WTC11 (cell line): ENCODE measurements around the gene GRAMD2B. TPM values are rescaled to one million over a fixed set of nuclear protein-coding genes. Genes with fewer than 3 reads are reported as not detected.

ENCODE experiments used
- ATAC-seq: fragments of 200-7000 bp; cut with Tn5 transposase; 2 replicates; pipeline ENCODE4 v1.10.0; 2021; ENCODE audit warnings: mild to moderate bottlenecking, moderate library complexity
- CTCF ChIA-PET: fragments of 300-600 bp; sonication (Branson Sonifier 250); formaldehyde crosslinking; loops from one replicate; lab custom pipeline; 2021; ENCODE audit warnings: antibody characterized with exemption; lab: Charles Lee
- POLR2A ChIA-PET: fragments of 350-600 bp; sonication (Branson Sonifier 250); formaldehyde crosslinking; loops from one replicate; lab custom pipeline; 2021; ENCODE audit warnings: antibody characterized with exemption; lab: Charles Lee
- DNase-seq: peaks from one replicate; pipeline ENCODE4 v3.0.0; 2021; ENCODE audit warnings: low spot score
- H3K27ac Mint-ChIP-seq: 2 replicates; pipeline ENCODE4 v1.8.0; 2021; ENCODE audit warnings: mixed read lengths
- H3K27me3 Mint-ChIP-seq: 2 replicates; pipeline ENCODE4 v1.8.0; 2021; ENCODE audit warnings: low read depth, mild to moderate bottlenecking, moderate library complexity, mixed read lengths
- H3K36me3 Mint-ChIP-seq: 2 replicates; pipeline ENCODE4 v1.8.0; 2021; ENCODE audit warnings: mixed read lengths
- H3K4me1 Mint-ChIP-seq: 2 replicates; pipeline ENCODE4 v1.8.0; 2022; ENCODE audit warnings: mixed read lengths
- H3K4me3 Mint-ChIP-seq: 2 replicates; pipeline ENCODE4 v1.8.0; 2021; ENCODE audit warnings: mild to moderate bottlenecking, moderate library complexity, mixed read lengths
- H3K9me3 Mint-ChIP-seq: 2 replicates; pipeline ENCODE4 v1.8.0; 2021; ENCODE audit warnings: mixed read lengths
- JUN ChIP-seq: sonication (generic); formaldehyde crosslinking; IDR thresholded peaks from 2 replicates; pipeline ENCODE4 v1.8.0; 2023; ENCODE audit warnings: mild to moderate bottlenecking, missing genetic modification reagents
- MXD4 ChIP-seq: fragments of 250-450 bp; sonication (Bioruptor Pico); IDR thresholded peaks from 2 replicates; pipeline ENCODE4 v1.8.0; 2021; ENCODE audit warnings: mild to moderate bottlenecking, moderate library complexity, borderline replicate concordance
- NFYB ChIP-seq: sonication (generic); formaldehyde crosslinking; conservative IDR thresholded peaks from 2 replicates; pipeline ENCODE4 v1.8.0; 2022; ENCODE audit warnings: low read depth, missing genetic modification reagents
- NR1H2 ChIP-seq: sonication (generic); formaldehyde crosslinking; IDR thresholded peaks from 2 replicates; pipeline ENCODE4 v1.9.0; 2021; ENCODE audit warnings: mild to moderate bottlenecking, moderate library complexity, missing genetic modification reagents
- PRRX2 ChIP-seq: fragments of 250-450 bp; sonication (Bioruptor Pico); IDR thresholded peaks from 2 replicates; pipeline ENCODE4 v1.8.0; 2021; ENCODE audit warnings: mild to moderate bottlenecking
- RELA ChIP-seq: sonication (generic); formaldehyde crosslinking; IDR thresholded peaks from 2 replicates; pipeline ENCODE4 v1.8.1; 2022; ENCODE audit warnings: missing genetic modification reagents, mild to moderate bottlenecking, borderline replicate concordance
- RORB ChIP-seq: fragments of 250-450 bp; sonication (Bioruptor Pico); IDR thresholded peaks from 2 replicates; pipeline ENCODE4 v1.9.0; 2021; ENCODE audit warnings: mild to moderate bottlenecking
- SMAD3 ChIP-seq: sonication (generic); formaldehyde crosslinking; IDR thresholded peaks from 2 replicates; pipeline ENCODE4 v1.8.0; 2022; ENCODE audit warnings: missing genetic modification reagents, mild to moderate bottlenecking, borderline replicate concordance
- TCF7 ChIP-seq: sonication (generic); formaldehyde crosslinking; IDR thresholded peaks from 2 replicates; pipeline ENCODE4 v1.8.0; 2022; ENCODE audit warnings: mild to moderate bottlenecking, low read depth, missing genetic modification reagents, moderate library complexity
- TP53 ChIP-seq: sonication (generic); formaldehyde crosslinking; IDR thresholded peaks from 2 replicates; pipeline ENCODE4 v1.8.1; 2023; ENCODE audit warnings: mild to moderate bottlenecking, missing genetic modification reagents
- ZNF219 ChIP-seq: sonication (generic); formaldehyde crosslinking; IDR thresholded peaks from 2 replicates; pipeline ENCODE4 v1.8.0; 2023; ENCODE audit warnings: missing genetic modification reagents, mild to moderate bottlenecking, borderline replicate concordance
- ZNF232 ChIP-seq: sonication (generic); formaldehyde crosslinking; IDR thresholded peaks from 2 replicates; pipeline ENCODE4 v1.8.0; 2022; ENCODE audit warnings: mild to moderate bottlenecking, missing genetic modification reagents
- ZNF423 ChIP-seq: fragments of 250-450 bp; sonication (Bioruptor Pico); IDR thresholded peaks from 2 replicates; pipeline ENCODE4 v2.1.2; 2022; ENCODE audit warnings: mild to moderate bottlenecking, moderate library complexity
- total RNA-seq: library from RNA; stranded (reverse); gene quantifications from 3 replicates; pipeline ENCODE4 v1.2.3, GENCODE V29; 2021
- TF ChIP-seq, protein P1 (sequence below): fragments of 250-450 bp; sonication (Bioruptor Pico); IDR thresholded peaks from 2 replicates; pipeline ENCODE4 v1.8.0; 2021; ENCODE audit warnings: mild to moderate bottlenecking
- TF ChIP-seq, protein P2 (sequence below): sonication (generic); formaldehyde crosslinking; IDR thresholded peaks from 2 replicates; pipeline ENCODE4 v1.8.1; 2022; ENCODE audit warnings: low read depth, mild to moderate bottlenecking, moderate library complexity, missing genetic modification reagents, borderline replicate concordance
- TF ChIP-seq, protein P3 (sequence below): fragments of 250-450 bp; sonication (Bioruptor Pico); IDR thresholded peaks from 2 replicates; pipeline ENCODE4 v2.1.2; 2022; ENCODE audit warnings: mild to moderate bottlenecking, moderate library complexity
- TF ChIP-seq, protein P4 (sequence below): sonication (generic); formaldehyde crosslinking; IDR thresholded peaks from 2 replicates; pipeline ENCODE4 v1.8.0; 2022; ENCODE audit warnings: mild to moderate bottlenecking, missing genetic modification reagents
- TF ChIP-seq, protein P5 (sequence below): sonication (generic); formaldehyde crosslinking; IDR thresholded peaks from 2 replicates; pipeline ENCODE4 v1.8.1; 2022; ENCODE audit warnings: mild to moderate bottlenecking, moderate library complexity, missing genetic modification reagents
- TF ChIP-seq, protein P6 (sequence below): sonication (generic); formaldehyde crosslinking; IDR thresholded peaks from 2 replicates; pipeline ENCODE4 v1.8.0; 2022; ENCODE audit warnings: missing genetic modification reagents

GRAMD2B gene
- total RNA-seq, 1 experiment from 2014 or later, result 11.6 TPM

DNA sequence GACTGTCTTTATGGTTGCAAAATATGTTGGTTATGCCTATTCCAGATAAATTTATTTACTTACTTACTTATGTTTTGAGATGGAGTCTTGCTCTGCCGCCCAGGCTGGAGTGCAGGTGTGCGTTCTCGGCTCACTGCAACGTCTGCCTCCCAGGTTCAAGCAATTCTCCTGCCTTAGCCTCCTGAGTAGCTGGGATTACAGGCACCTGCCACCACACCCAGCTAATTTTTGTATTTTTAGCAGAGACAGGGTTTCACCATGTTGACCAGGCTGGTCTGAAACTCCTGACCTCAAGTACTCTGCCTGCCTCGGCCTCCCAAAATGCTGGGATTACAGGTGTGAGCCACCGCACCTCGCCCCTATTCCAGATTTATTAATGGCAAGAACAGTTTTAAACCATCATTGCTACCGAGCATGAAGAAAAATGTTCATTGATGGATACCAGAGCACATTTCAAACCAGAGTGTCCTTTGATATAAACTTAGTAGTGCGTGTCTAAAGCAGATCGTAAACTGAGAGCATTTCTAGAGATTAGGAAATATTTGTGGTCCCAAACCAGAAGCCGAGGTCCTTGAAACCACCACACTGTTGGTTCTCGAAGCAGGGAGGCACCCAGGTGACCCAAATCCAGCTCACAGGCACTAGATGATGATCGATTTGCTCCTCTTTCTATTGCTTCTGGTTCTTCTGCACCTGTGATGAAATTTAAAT lies 85.2 kb downstream of the GRAMD2B start (continued):
- TF ChIP-seq, protein P1, sequence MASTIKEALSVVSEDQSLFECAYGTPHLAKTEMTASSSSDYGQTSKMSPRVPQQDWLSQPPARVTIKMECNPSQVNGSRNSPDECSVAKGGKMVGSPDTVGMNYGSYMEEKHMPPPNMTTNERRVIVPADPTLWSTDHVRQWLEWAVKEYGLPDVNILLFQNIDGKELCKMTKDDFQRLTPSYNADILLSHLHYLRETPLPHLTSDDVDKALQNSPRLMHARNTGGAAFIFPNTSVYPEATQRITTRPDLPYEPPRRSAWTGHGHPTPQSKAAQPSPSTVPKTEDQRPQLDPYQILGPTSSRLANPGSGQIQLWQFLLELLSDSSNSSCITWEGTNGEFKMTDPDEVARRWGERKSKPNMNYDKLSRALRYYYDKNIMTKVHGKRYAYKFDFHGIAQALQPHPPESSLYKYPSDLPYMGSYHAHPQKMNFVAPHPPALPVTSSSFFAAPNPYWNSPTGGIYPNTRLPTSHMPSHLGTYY (CRISPR knock-in tag), result no peak

DNA sequence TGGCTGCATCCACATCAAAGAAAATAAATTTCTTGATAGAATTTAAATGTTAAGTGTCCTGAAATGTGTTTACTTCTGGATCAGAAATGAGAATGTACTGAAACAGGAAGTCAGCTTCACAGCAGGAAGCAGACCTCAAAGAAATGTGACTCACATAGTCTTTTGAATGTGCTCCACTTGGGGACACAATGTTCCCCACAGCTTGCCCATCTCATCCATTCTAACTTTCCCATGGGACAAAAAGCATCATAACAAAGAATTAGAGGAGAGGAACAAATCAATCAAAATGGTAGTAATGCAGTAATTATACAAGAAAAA lies 85.7 kb downstream of the GRAMD2B start:
- TF ChIP-seq NFYB (no peak), ZNF232 (no peak), MXD4 (CRISPR knock-in tag) (no peak), ZNF423 (CRISPR knock-in tag) (no peak), RELA (CRISPR knock-in tag) (no peak)
- TF ChIP-seq, protein P2, sequence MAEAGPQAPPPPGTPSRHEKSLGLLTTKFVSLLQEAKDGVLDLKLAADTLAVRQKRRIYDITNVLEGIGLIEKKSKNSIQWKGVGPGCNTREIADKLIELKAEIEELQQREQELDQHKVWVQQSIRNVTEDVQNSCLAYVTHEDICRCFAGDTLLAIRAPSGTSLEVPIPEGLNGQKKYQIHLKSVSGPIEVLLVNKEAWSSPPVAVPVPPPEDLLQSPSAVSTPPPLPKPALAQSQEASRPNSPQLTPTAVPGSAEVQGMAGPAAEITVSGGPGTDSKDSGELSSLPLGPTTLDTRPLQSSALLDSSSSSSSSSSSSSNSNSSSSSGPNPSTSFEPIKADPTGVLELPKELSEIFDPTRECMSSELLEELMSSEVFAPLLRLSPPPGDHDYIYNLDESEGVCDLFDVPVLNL (CRISPR knock-in tag), result no peak
- TF ChIP-seq, protein P3, sequence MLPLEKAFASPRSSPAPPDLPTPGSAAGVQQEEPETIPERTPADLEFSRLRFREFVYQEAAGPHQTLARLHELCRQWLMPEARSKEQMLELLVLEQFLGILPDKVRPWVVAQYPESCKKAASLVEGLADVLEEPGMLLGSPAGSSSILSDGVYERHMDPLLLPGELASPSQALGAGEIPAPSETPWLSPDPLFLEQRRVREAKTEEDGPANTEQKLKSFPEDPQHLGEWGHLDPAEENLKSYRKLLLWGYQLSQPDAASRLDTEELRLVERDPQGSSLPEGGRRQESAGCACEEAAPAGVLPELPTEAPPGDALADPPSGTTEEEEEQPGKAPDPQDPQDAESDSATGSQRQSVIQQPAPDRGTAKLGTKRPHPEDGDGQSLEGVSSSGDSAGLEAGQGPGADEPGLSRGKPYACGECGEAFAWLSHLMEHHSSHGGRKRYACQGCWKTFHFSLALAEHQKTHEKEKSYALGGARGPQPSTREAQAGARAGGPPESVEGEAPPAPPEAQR, result no peak
- TF ChIP-seq, all 79 proteins: peak for 0
- Mint-ChIP-seq H3K27ac (no peak overlapping the region), H3K4me3 (no peak overlapping the region), H3K27me3 (no peaks in the 10 kb centered on the region), H3K36me3 (no peaks in the 10 kb centered on the region), H3K4me1 (peaks cover 11% of the 10 kb centered on the region), H3K9me3 (peaks cover 11% of the 10 kb centered on the region; the same call in 1 of the 2 replicates)
- no peak for DNase-seq
- CTCF ChIA-PET, result interaction anchor here (2.0 kb wide), 1 partner anchor 9 kb away, joined by 9 read pairs; no protein-coding TSS in a partner anchor
- POLR2A ChIA-PET, result no interaction called here
- no peak for ATAC-seq

DNA sequence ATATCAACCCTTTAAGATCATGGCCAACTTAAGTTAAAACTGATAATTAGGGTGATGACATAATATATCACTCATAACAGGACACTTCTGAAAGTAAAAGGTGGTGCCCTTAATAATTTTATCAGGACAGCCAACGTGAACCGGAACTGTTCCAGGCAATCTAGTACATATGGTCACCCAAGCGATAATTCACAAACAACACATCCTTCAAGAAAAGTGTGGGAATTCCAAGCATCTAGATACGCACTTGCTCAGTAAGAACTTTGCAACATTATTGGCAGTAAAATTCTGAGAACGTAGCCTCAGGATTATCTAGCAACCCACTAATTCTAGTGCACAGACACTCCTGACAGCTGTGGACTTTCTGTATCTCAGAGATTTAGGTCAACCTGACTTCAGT lies 86.1 kb downstream of the GRAMD2B start:
- no peak overlapping the region for H3K27ac Mint-ChIP-seq
- CTCF ChIA-PET, result interaction anchor here (2.0 kb wide), 1 partner anchor 9 kb away, joined by 9 read pairs; no protein-coding TSS in a partner anchor
- peaks cover 11% of the 10 kb centered on the region; the same call in 1 of the 2 replicates for H3K9me3 Mint-ChIP-seq
- no peak for ATAC-seq
- H3K36me3 Mint-ChIP-seq, result no peaks in the 10 kb centered on the region
- H3K4me1 Mint-ChIP-seq, result peaks cover 16% of the 10 kb centered on the region
- POLR2A ChIA-PET, result no interaction called here
- H3K4me3 Mint-ChIP-seq, result no peak overlapping the region
- H3K27me3 Mint-ChIP-seq, result no peaks in the 10 kb centered on the region
- DNase-seq, result no peak
- TF ChIP-seq, protein P4, sequence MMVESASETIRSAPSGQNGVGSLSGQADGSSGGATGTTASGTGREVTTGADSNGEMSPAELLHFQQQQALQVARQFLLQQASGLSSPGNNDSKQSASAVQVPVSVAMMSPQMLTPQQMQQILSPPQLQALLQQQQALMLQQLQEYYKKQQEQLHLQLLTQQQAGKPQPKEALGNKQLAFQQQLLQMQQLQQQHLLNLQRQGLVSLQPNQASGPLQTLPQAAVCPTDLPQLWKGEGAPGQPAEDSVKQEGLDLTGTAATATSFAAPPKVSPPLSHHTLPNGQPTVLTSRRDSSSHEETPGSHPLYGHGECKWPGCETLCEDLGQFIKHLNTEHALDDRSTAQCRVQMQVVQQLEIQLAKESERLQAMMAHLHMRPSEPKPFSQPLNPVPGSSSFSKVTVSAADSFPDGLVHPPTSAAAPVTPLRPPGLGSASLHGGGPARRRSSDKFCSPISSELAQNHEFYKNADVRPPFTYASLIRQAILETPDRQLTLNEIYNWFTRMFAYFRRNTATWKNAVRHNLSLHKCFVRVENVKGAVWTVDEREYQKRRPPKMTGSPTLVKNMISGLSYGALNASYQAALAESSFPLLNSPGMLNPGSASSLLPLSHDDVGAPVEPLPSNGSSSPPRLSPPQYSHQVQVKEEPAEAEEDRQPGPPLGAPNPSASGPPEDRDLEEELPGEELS (CRISPR knock-in tag), result no peak
- TF ChIP-seq TCF7 (CRISPR knock-in tag) (no peak), SMAD3 (CRISPR knock-in tag) (no peak), JUN (CRISPR knock-in tag) (no peak), PRRX2 (CRISPR knock-in tag) (no peak), NR1H2 (no peak), RORB (no peak), TP53 (CRISPR knock-in tag) (no peak), ZNF219 (CRISPR knock-in tag) (no peak)
- TF ChIP-seq, protein P5, sequence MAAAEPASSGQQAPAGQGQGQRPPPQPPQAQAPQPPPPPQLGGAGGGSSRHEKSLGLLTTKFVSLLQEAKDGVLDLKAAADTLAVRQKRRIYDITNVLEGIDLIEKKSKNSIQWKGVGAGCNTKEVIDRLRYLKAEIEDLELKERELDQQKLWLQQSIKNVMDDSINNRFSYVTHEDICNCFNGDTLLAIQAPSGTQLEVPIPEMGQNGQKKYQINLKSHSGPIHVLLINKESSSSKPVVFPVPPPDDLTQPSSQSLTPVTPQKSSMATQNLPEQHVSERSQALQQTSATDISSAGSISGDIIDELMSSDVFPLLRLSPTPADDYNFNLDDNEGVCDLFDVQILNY (CRISPR knock-in tag), result no peak
- TF ChIP-seq, protein P1 (CRISPR knock-in tag), result no peak
- TF ChIP-seq, protein P3, result no peak
- TF ChIP-seq, protein P6, sequence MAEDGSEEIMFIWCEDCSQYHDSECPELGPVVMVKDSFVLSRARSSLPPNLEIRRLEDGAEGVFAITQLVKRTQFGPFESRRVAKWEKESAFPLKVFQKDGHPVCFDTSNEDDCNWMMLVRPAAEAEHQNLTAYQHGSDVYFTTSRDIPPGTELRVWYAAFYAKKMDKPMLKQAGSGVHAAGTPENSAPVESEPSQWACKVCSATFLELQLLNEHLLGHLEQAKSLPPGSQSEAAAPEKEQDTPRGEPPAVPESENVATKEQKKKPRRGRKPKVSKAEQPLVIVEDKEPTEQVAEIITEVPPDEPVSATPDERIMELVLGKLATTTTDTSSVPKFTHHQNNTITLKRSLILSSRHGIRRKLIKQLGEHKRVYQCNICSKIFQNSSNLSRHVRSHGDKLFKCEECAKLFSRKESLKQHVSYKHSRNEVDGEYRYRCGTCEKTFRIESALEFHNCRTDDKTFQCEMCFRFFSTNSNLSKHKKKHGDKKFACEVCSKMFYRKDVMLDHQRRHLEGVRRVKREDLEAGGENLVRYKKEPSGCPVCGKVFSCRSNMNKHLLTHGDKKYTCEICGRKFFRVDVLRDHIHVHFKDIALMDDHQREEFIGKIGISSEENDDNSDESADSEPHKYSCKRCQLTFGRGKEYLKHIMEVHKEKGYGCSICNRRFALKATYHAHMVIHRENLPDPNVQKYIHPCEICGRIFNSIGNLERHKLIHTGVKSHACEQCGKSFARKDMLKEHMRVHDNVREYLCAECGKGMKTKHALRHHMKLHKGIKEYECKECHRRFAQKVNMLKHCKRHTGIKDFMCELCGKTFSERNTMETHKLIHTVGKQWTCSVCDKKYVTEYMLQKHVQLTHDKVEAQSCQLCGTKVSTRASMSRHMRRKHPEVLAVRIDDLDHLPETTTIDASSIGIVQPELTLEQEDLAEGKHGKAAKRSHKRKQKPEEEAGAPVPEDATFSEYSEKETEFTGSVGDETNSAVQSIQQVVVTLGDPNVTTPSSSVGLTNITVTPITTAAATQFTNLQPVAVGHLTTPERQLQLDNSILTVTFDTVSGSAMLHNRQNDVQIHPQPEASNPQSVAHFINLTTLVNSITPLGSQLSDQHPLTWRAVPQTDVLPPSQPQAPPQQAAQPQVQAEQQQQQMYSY, result no peak
